GM12878 (cell line): ENCODE measurements around the gene CREB5. TPM values are rescaled to one million over a fixed set of nuclear protein-coding genes. Genes with fewer than 3 reads are reported as not detected.

Experiments
- ATAC-seq: fragments of 200-7000 bp; cut with Tn5 transposase; 3 replicates; pipeline ENCODE4 v1.9.1; 2020; ENCODE audit warnings: mild to moderate bottlenecking, moderate library complexity
- BruUV-seq: library from RNA; stranded (reverse); fragments of 400-500 nt; replicated peaks from 2 replicates; lab custom pipeline; 2021; lab: Mats Ljungman, UMichigan
- CTCF ChIA-PET: fragments of 300-600 bp; sonication (Branson Sonifier 250); formaldehyde crosslinking; extraction: SDS; loops from one replicate; lab custom pipeline; 2021; ENCODE audit warnings: inconsistent platforms; lab: Yijun Ruan, JAX
- POLR2A ChIA-PET: fragments of 350-600 bp; formaldehyde crosslinking; extraction: SDS; loops from one replicate; lab custom pipeline; 2021; ENCODE audit warnings: inconsistent platforms; lab: Charles Lee
- RAD21 ChIA-PET: fragments of 300-600 bp; sonication (Branson Sonifier 250); formaldehyde crosslinking; loops from one replicate; lab custom pipeline; 2023; ENCODE audit warnings: antibody characterized with exemption; ENCODE audit not compliant: unreplicated experiment; lab: Charles Lee
- SMC1A ChIA-PET: fragments of 300-600 bp; sonication (Branson Sonifier 250); formaldehyde crosslinking; loops from one replicate; lab custom pipeline; 2023; ENCODE audit not compliant: unreplicated experiment, uncharacterized antibody; lab: Charles Lee
- DNase-seq: peaks from one replicate; pipeline ENCODE4 v3.0.0-alpha.2; 2011; ENCODE audit warnings: low read depth, low spot score
- FAIRE-seq: peaks from 3 replicates; lab custom pipeline; 2011; peaks lifted over from hg19 to GRCh38; lab: Jason Lieb, UNC
- H2AFZ ChIP-seq: 2 replicates; pipeline ENCODE4 v1.6.0; 2011; ENCODE audit warnings: low read depth, low read length, control low read depth; ENCODE audit not compliant: control insufficient read depth
- H3K27ac ChIP-seq: 2 replicates; pipeline ENCODE4 v1.5.1; 2011; ENCODE audit warnings: control low read depth; ENCODE audit not compliant: control insufficient read depth, insufficient read depth
- H3K27me3 ChIP-seq, 2 experiments: replicated peaks in 1 of 2; 2 replicates each; pipeline versions ENCODE4 v1.6.0 to v1.6.1; 2011; ENCODE audit warnings: low read length in 1 of 2; ENCODE audit not compliant: control insufficient read depth in 2 of 2, insufficient read depth in 2 of 2
- H3K36me3 ChIP-seq, 2 experiments: 2 replicates each; pipeline ENCODE4 v1.5.1; 2011; ENCODE audit warnings: low read length in 1 of 2; ENCODE audit not compliant: control insufficient read depth in 2 of 2, insufficient read depth in 2 of 2
- H3K4me1 ChIP-seq: 2 replicates; pipeline ENCODE4 v1.6.1; 2011; ENCODE audit warnings: mild to moderate bottlenecking, low read length, moderate library complexity, mixed read lengths; ENCODE audit not compliant: control insufficient read depth, insufficient read depth
- H3K4me2 ChIP-seq: 2 replicates; pipeline ENCODE4 v1.6.0; 2011; ENCODE audit warnings: control low read depth; ENCODE audit not compliant: control insufficient read depth, insufficient read depth
- H3K4me3 ChIP-seq: fragments of 200-600 bp; sonication (generic); 2 replicates; pipeline ENCODE4 v1.5.1; 2016
- H3K79me2 ChIP-seq: 2 replicates; pipeline ENCODE4 v1.6.0; 2011; ENCODE audit warnings: low read length; ENCODE audit not compliant: control insufficient read depth, insufficient read depth
- H3K9ac ChIP-seq: 2 replicates; pipeline ENCODE4 v1.8.0; 2011; ENCODE audit warnings: low read length, control low read depth, mixed read lengths; ENCODE audit not compliant: control insufficient read depth, insufficient read depth
- H3K9me3 ChIP-seq: replicated peaks from 3 replicates; pipeline ENCODE4 v1.5.1; 2011; ENCODE audit warnings: mild to moderate bottlenecking, low read length; ENCODE audit not compliant: control insufficient read depth, insufficient read depth
- H4K20me1 ChIP-seq: 2 replicates; pipeline ENCODE4 v1.6.0; 2011; ENCODE audit not compliant: control insufficient read depth, insufficient read depth
- ATF3 ChIP-seq: IDR thresholded peaks from 2 replicates; pipeline ENCODE4 v1.6.1; 2011; ENCODE audit warnings: low read depth, mild to moderate bottlenecking, low read length, moderate library complexity, borderline replicate concordance; ENCODE audit errors: extremely low read depth
- CHD1 ChIP-seq: IDR thresholded peaks from 2 replicates; pipeline ENCODE4 v1.6.1; 2012; ENCODE audit warnings: low read depth, low read length, improper control_type of control experiment
- CTCF ChIP-seq, 3 experiments: IDR thresholded peaks in 2 of 3; conservative IDR thresholded peaks in 1 of 3; 2 replicates each; pipeline ENCODE4 v1.5.1; 2011; ENCODE audit warnings: low read depth in 3 of 3, low read length in 3 of 3, mild to moderate bottlenecking in 3 of 3, control low read depth in 2 of 3, moderate library complexity in 2 of 3, inconsistent platforms in 1 of 3, mixed read lengths in 1 of 3; ENCODE audit not compliant: control insufficient read depth in 2 of 3, insufficient read depth in 1 of 3; ENCODE audit errors: extremely low read depth in 1 of 3
- IRF4 ChIP-seq: IDR thresholded peaks from 2 replicates; pipeline ENCODE4 v1.6.1; 2011; ENCODE audit warnings: low read depth, low read length
- MTA3 ChIP-seq: IDR thresholded peaks from 2 replicates; pipeline ENCODE4 v1.6.1; 2012; ENCODE audit warnings: low read length, inconsistent platforms, borderline replicate concordance
- MYB ChIP-seq: fragments of 150-350 bp; IDR thresholded peaks from 2 replicates; pipeline ENCODE4 v1.6.1; 2014; ENCODE audit warnings: mild to moderate bottlenecking, low read depth, low read length, borderline replicate concordance
- SIX5 ChIP-seq: IDR thresholded peaks from 2 replicates; pipeline ENCODE4 v1.6.1; 2011; ENCODE audit warnings: mild to moderate bottlenecking, low read depth, low read length, moderate library complexity; ENCODE audit not compliant: severe bottlenecking
- SPI1 ChIP-seq: IDR thresholded peaks from 2 replicates; pipeline ENCODE4 v1.6.1; 2011; ENCODE audit warnings: low read depth, mild to moderate bottlenecking, low read length, moderate library complexity, borderline replicate concordance; ENCODE audit not compliant: insufficient read depth
- SRF ChIP-seq, 2 experiments: IDR thresholded peaks; 2 replicates each; pipeline ENCODE4 v1.6.1; 2011; ENCODE audit warnings: low read depth in 2 of 2, low read length in 2 of 2, mild to moderate bottlenecking in 1 of 2, moderate library complexity in 1 of 2
- WGBS: methylation state at CpG from one replicate; pipeline ENCODE4 v1.1.6; 2016; ENCODE audit warnings: low lambda C conversion rate; ENCODE audit not compliant: insufficient replicate concordance, insufficient coverage; ENCODE audit errors: missing lambda C conversion rate; 5-methylcytosine and 5-hydroxymethylcytosine counted together
- in situ Hi-C: fragments of 300-500 bp; cut with MboI; formaldehyde crosslinking; loops from 9 replicates; pipeline ENCODE4 v1.14.3; 2018; ENCODE audit warnings: mixed read lengths
- intact Hi-C: fragments of 100-400 bp; cut with micrococcal nuclease; formaldehyde crosslinking; loops from one replicate; pipeline ENCODE4 v1.14.2; 2022; ENCODE audit not compliant: unreplicated experiment
- polyA plus RNA-seq, 11 experiments: library from polyadenylated mRNA; depleted of rRNA in 4 of 11; unstranded in 6 of 11; stranded (reverse) in 5 of 11; fragments of >200 nt; fragmentation: Nextera tagmentation in 4 of 11; fragmentation: Illumina TruSeq in 1 of 11; extraction: Ambion mirVana in 4 of 11; extraction: Trizol in 1 of 11; gene quantifications; 1 replicate in 1 of 11; 2 replicates in 10 of 11; pipeline versions ENCODE4 v1.2.1 to v1.2.3, GENCODE V29; 2011 to 2016; ENCODE audit warnings: inconsistent platforms in 2 of 11, missing spikeins in 2 of 11, low read depth in 1 of 11
- total RNA-seq, 4 experiments: library from RNA; depleted of rRNA in 3 of 4; stranded (reverse); fragments of >200 nt in 3 of 4; fragmentation: Illumina TruSeq in 1 of 4; extraction: Trizol in 1 of 4; gene quantifications; 2 replicates each; pipeline versions ENCODE4 v1.2.1 to v1.2.3, GENCODE V29; 2013 to 2021
- TF ChIP-seq, protein P1 (sequence below): fragments of 450-650 bp; IDR thresholded peaks from 2 replicates; pipeline ENCODE4 v1.6.1; 2017; ENCODE audit warnings: mild to moderate bottlenecking, low read depth, inconsistent platforms; ENCODE audit not compliant: poor library complexity, severe bottlenecking
- TF ChIP-seq, protein P2 (sequence below): fragments of 450-650 bp; IDR thresholded peaks from 2 replicates; pipeline ENCODE4 v1.6.1; 2016; ENCODE audit warnings: mild to moderate bottlenecking, moderate library complexity, borderline replicate concordance

Gene CREB5
- total and polyA plus RNA-seq, 10 of the 15 experiments (the other 5 are each of a cell fraction or from before 2014, with no cell fraction given), result 12.9 to 74.1 (median 53.0) TPM

GRCh38 chr7:28435732-28436378, 23.5 kb downstream of the CREB5 start (continued):
- TF ChIP-seq CTCF (IDR thresholded peaks at IDR 0.05 in 2 of 3, conservative IDR thresholded peaks at IDR 0.05 in 1 of 3; ENCODE audit: control insufficient read depth in 2 of 3, extremely low read depth in 1 of 3, insufficient read depth in 1 of 3, low read depth in 3 of 3, low read length in 3 of 3) (no peak), MYB (no peak)

DNA sequence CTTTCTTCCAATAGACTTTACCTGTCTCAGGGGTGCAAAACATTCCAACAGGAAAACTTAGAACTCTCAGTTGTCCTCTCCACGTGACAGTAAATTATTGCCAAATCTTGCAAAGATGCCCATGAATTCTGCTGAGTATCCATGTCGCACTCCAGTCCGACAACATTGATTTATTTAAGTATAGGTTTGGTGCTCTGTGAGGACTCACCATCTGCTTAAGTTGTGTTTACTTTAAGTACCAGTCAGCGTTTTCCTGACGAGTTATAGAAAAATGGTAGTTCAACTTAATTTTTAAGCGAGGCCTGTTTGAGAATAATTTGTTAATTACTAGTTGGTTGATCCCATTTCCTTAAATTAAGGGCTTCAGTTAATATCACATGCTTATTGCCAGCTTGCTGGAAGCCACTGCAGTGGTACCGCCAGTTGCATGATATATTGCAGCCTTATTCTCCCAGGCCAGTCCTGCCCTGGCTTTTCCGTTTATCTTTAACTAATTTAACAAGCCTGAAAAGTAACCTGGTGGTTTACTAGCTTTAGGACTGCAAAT, 27.8 kb downstream of the CREB5 start:
- DNase-seq (no peak), FAIRE-seq (no peak), ATAC-seq (no peak)
- BruUV-seq, result no TSS peak
- H3K79me2 ChIP-seq, result no peaks in the 10 kb centered on the region
- H3K4me3 ChIP-seq, result no peak overlapping the region
- H3K9me3 ChIP-seq, result no peaks in the 10 kb centered on the region; the same call in 1 of the 3 replicates
- ChIA-PET RAD21 (interaction anchor here (0.8 to 4.7 kb wide), 2 partner anchors 15 to 39 kb away, joined by 3 to 29 read pairs; no protein-coding TSS in a partner anchor), POLR2A (no interaction called here), SMC1A (interaction anchor here (1.2 to 3.8 kb wide), 5 partner anchors 21 to 172 kb away, joined by 3 to 30 read pairs (median 3); no protein-coding TSS in a partner anchor), CTCF (interaction anchor here (1.0 to 1.7 kb wide), 2 partner anchors 10 to 14 kb away, joined by 3 to 6 read pairs; no protein-coding TSS in a partner anchor)
- in situ Hi-C loops, result no loop called here
- H3K27me3 ChIP-seq, result no peaks in the 10 kb centered on the region; a peak in 1 of 4 replicates
- no peak overlapping the region for H3K9ac ChIP-seq
- TF ChIP-seq ATF3 (no peak), SIX5 (no peak), IRF4 (no peak), SPI1 (no peak), SRF (IDR thresholded peaks at IDR 0.05; ENCODE audit: low read depth in 2 of 2, low read length in 2 of 2) (no peak), MTA3 (no peak), CHD1 (no peak)
- TF ChIP-seq, protein P1, sequence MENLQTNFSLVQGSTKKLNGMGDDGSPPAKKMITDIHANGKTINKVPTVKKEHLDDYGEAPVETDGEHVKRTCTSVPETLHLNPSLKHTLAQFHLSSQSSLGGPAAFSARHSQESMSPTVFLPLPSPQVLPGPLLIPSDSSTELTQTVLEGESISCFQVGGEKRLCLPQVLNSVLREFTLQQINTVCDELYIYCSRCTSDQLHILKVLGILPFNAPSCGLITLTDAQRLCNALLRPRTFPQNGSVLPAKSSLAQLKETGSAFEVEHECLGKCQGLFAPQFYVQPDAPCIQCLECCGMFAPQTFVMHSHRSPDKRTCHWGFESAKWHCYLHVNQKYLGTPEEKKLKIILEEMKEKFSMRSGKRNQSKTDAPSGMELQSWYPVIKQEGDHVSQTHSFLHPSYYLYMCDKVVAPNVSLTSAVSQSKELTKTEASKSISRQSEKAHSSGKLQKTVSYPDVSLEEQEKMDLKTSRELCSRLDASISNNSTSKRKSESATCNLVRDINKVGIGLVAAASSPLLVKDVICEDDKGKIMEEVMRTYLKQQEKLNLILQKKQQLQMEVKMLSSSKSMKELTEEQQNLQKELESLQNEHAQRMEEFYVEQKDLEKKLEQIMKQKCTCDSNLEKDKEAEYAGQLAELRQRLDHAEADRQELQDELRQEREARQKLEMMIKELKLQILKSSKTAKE, result no peak
- TF ChIP-seq, protein P2, sequence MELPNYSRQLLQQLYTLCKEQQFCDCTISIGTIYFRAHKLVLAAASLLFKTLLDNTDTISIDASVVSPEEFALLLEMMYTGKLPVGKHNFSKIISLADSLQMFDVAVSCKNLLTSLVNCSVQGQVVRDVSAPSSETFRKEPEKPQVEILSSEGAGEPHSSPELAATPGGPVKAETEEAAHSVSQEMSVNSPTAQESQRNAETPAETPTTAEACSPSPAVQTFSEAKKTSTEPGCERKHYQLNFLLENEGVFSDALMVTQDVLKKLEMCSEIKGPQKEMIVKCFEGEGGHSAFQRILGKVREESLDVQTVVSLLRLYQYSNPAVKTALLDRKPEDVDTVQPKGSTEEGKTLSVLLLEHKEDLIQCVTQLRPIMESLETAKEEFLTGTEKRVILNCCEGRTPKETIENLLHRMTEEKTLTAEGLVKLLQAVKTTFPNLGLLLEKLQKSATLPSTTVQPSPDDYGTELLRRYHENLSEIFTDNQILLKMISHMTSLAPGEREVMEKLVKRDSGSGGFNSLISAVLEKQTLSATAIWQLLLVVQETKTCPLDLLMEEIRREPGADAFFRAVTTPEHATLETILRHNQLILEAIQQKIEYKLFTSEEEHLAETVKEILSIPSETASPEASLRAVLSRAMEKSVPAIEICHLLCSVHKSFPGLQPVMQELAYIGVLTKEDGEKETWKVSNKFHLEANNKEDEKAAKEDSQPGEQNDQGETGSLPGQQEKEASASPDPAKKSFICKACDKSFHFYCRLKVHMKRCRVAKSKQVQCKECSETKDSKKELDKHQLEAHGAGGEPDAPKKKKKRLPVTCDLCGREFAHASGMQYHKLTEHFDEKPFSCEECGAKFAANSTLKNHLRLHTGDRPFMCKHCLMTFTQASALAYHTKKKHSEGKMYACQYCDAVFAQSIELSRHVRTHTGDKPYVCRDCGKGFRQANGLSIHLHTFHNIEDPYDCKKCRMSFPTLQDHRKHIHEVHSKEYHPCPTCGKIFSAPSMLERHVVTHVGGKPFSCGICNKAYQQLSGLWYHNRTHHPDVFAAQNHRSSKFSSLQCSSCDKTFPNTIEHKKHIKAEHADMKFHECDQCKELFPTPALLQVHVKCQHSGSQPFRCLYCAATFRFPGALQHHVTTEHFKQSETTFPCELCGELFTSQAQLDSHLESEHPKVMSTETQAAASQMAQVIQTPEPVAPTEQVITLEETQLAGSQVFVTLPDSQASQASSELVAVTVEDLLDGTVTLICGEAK, result no peak
- no peaks in the 10 kb centered on the region; a peak in 1 of 4 replicates for H3K36me3 ChIP-seq
- H3K4me1 ChIP-seq, result no peaks in the 10 kb centered on the region; the same call in 1 of the 2 replicates
- no peak overlapping the region for H3K27ac ChIP-seq
- no peaks in the 10 kb centered on the region for H4K20me1 ChIP-seq
- WGBS, result 44% methylated on average over 8 of the region's 8 CpGs
- intact Hi-C loops, result no loop called here
- H2AFZ ChIP-seq, result no peak overlapping the region
- no peak overlapping the region for H3K4me2 ChIP-seq
